AG10803 (cell line): ENCODE results near the gene MYO18B.

Source experiments
- DNase-seq: peaks from one replicate; pipeline ENCODE4 v3.0.0; 2010; ENCODE audit warnings: low read depth
- H3K4me3 ChIP-seq: 2 replicates; pipeline ENCODE4 v1.5.1; 2011; ENCODE audit warnings: mild to moderate bottlenecking, low read length, control low read depth
- CTCF ChIP-seq: conservative IDR thresholded peaks from 2 replicates; pipeline ENCODE4 v1.5.1; 2011; ENCODE audit warnings: mild to moderate bottlenecking, low read length, control low read depth, inconsistent platforms

Gene MYO18B

DNA sequence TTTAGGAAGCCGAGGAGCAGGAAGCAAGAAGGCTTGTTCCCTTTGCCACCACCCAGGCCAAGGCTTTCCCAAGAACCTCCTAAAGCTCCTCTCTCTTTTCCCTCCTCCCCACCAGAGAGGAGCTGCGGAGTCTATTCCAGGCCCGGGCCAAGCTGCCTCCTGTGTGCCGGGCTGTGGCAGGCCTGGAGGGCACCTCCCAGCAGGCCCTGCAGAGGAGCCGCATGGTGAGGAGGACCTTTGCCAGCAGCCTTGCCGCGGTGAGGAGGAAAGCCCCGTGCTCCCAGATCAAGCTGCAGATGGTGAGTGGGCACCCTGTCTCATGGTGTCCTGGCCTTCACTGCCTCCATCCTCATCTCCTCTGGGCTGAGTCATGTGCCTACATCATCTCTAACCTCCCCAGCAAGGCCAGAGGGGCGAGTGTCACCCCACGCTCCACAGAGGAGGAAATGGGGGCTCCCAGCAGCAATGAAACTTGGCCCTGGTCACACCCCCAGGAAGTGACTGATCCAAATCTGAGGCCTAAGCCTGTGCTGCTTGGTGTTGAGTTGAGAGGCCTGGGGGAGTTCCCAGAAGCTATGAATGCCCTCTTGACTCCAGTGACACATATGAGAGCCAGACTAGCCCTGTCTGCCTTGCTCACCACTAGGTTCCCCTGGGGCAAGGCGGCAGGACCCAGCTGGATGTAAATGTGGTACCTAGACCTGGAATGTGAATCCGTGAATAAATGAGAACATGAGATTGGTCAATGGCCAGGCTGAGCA, 104.2 kb downstream of the MYO18B start:
- no peak for DNase-seq
- no peak for TF ChIP-seq CTCF
- no peak overlapping the region for H3K4me3 ChIP-seq

DNA sequence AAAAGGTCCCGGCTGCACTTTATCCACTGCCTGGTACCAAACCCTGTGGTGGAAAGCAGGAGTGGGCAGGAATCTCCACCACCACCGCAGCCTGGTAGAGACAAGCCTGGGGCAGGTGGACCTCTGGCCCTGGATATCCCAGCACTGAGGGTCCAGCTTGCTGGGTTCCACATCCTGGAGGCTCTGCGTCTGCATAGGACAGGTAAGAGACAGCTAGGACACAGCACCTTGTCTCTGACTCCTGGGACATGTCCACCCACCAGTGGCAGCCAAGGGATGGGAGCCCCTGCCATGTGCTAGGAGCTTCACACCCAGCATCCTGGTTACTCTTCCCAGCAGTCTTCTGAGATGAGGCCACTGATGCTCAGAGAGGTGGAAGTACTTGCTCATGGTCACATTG, 105.5 kb downstream of the MYO18B start:
- DNase-seq = no peak
- TF ChIP-seq CTCF = no peak
- no peak overlapping the region for H3K4me3 ChIP-seq

DNA sequence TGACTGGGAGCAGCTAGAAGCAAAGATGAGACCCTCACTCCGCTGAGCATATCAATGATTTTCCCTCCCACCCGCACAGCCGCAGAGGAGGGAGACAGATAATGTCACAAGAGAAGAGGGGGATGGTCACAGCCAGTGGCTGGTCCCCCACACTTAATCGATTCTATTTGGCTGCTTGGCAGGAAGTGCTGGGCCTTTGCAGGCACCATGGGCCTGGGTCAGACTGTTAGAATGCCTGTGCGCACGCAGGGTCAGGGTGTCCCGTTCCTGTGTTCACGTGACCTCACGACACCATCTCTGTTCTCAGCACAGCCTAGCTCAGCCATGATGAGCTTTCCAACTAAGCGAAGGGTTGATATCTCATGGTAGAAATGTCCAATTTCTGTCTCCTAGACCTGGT, 107.0 kb downstream of the MYO18B start:
- TF ChIP-seq CTCF = no peak
- no peak for DNase-seq
- H3K4me3 ChIP-seq = no peak overlapping the region

GRCh38 chr22:25849522-25849921, 107.5 kb downstream of the MYO18B start:
- H3K4me3 ChIP-seq = no peak overlapping the region
- TF ChIP-seq CTCF = no peak
- no peak for DNase-seq

DNA sequence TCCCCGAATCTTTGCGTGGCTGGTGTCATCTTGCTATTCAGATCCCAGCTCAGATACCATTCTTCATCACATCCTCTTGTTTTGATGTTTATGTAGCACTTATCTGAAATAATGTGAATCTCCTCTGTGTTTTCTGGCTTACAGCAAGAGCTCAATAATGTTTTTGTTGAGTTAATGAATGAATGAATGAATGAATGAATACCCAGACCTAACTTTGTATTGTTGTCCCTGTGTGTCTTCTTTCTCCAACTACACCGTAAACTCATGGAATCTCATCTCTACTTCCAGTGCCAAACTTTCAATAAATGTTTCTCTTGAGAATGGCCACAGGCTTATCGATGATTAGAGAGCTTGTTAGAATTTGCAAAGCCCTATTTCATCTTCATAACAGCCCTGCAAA, 110.2 kb downstream of the MYO18B start:
- TF ChIP-seq CTCF = no peak
- no peak for DNase-seq
- no peak overlapping the region for H3K4me3 ChIP-seq

DNA sequence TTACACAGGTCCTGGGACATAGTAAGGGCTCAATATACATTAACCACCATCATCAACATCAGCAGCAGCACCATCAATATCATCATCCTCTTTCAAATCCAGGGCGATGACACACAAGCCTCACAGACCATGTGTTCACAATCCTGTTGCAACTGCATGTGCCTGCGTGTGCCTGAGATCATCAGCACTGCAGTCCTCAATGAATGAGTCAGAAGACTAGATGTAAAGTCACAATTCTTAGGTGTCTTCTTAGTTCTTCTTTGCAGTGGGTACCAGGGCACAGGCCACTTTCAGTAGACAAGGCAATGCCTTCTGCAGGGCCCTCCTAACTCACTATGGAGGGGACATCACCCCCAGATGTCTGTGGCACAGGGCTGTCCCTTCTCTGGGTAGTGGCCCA, 111.1 kb downstream of the MYO18B start:
- TF ChIP-seq CTCF = no peak
- H3K4me3 ChIP-seq = no peak overlapping the region
- DNase-seq = peak; percentile 6

GRCh38 chr22:25853501-25854284, 111.7 kb downstream of the MYO18B start:
- DNase-seq = no peak
- no peak for TF ChIP-seq CTCF
- H3K4me3 ChIP-seq = no peak overlapping the region
